CD14-positive monocyte (primary cell): ENCODE results near the gene TIAM1. TPM values are rescaled to one million over a fixed set of nuclear protein-coding genes. Genes with fewer than 3 reads are reported as not detected.

Experiments used
- DNase-seq, 3 donors: peaks; one replicate each; pipeline ENCODE4 v3.0.0-alpha.2; 2011 to 2022
- H2AFZ ChIP-seq: 2 replicates; pipeline ENCODE4 v1.6.0; 2012; ENCODE audit warnings: mild to moderate bottlenecking, low read depth, low read length, inconsistent platforms; ENCODE audit not compliant: insufficient read depth, poor library complexity, severe bottlenecking
- H3K27ac ChIP-seq, 2 donors: 1 replicate in 1 of 2; 2 replicates in 1 of 2; pipeline ENCODE4 v1.5.1; 2012 to 2013; ENCODE audit warnings: low read length in 2 of 2, control low read depth in 1 of 2, inconsistent platforms in 1 of 2, low read depth in 1 of 2, mild to moderate bottlenecking in 1 of 2
- H3K27me3 ChIP-seq, 2 donors: one replicate each; pipeline versions ENCODE4 v1.6.0 to v1.6.1; 2011 to 2013; ENCODE audit warnings: low read length in 2 of 2; ENCODE audit not compliant: control insufficient read depth in 2 of 2, insufficient read depth in 2 of 2
- H3K36me3 ChIP-seq, 2 donors: replicated peaks in 1 of 2; 1 replicate in 1 of 2; 2 replicates in 1 of 2; pipeline versions ENCODE4 v1.5.1 to v1.6.1; 2012 to 2013; ENCODE audit warnings: low read length in 2 of 2, control low read depth in 1 of 2, inconsistent platforms in 1 of 2, mild to moderate bottlenecking in 1 of 2; ENCODE audit not compliant: insufficient read depth in 2 of 2, control insufficient read depth in 1 of 2
- H3K4me1 ChIP-seq, 2 donors: 1 replicate in 1 of 2; 2 replicates in 1 of 2; pipeline versions ENCODE4 v1.5.1 to v1.6.1; 2012 to 2013; ENCODE audit warnings: low read length in 2 of 2, control low read depth in 1 of 2, inconsistent platforms in 1 of 2, mild to moderate bottlenecking in 1 of 2, moderate library complexity in 1 of 2; ENCODE audit not compliant: insufficient read depth in 2 of 2, control insufficient read depth in 1 of 2
- H3K4me2 ChIP-seq: replicated peaks from 2 replicates; pipeline ENCODE3; 2012; ENCODE audit warnings: low read length, moderate library complexity, mild to moderate bottlenecking; ENCODE audit not compliant: poor library complexity, severe bottlenecking; ENCODE audit errors: extremely low read depth
- H3K4me3 ChIP-seq, 3 experiments: fragments of 200-600 bp in 1 of 3; sonication (generic) in 1 of 3; replicated peaks in 1 of 3; 1 replicate in 2 of 3; 2 replicates in 1 of 3; pipeline ENCODE4 v1.5.1; 2011 to 2013; ENCODE audit warnings: low read length in 3 of 3, mild to moderate bottlenecking in 3 of 3, control low read depth in 2 of 3, low read depth in 2 of 3, inconsistent platforms in 1 of 3, moderate library complexity in 1 of 3
- H3K79me2 ChIP-seq: 2 replicates; pipeline ENCODE4 v1.6.0; 2012; ENCODE audit warnings: mild to moderate bottlenecking, control low read depth, inconsistent platforms, low read length, moderate library complexity; ENCODE audit not compliant: insufficient read depth
- H3K9ac ChIP-seq: 2 replicates; pipeline ENCODE4 v1.6.0; 2017; ENCODE audit warnings: low read length, mild to moderate bottlenecking; ENCODE audit not compliant: insufficient read depth, poor library complexity, severe bottlenecking
- H3K9me3 ChIP-seq, 2 donors: replicated peaks in 1 of 2; 1 replicate in 1 of 2; 2 replicates in 1 of 2; pipeline versions ENCODE4 v1.5.1 to v1.6.1; 2012 to 2013; ENCODE audit warnings: low read length in 2 of 2, control low read depth in 1 of 2; ENCODE audit not compliant: control insufficient read depth in 1 of 2, insufficient read depth in 1 of 2
- H4K20me1 ChIP-seq: 2 replicates; pipeline ENCODE4 v1.6.0; 2012; ENCODE audit warnings: mild to moderate bottlenecking, low read length, control low read depth, moderate library complexity; ENCODE audit not compliant: insufficient read depth
- H3K27ac Mint-ChIP-seq, 7 donors: one replicate each; pipeline ENCODE4 v1.8.0; 2020; ENCODE audit warnings: mild to moderate bottlenecking in 7 of 7, mixed read lengths in 7 of 7, moderate library complexity in 6 of 7, inconsistent platforms in 2 of 7
- H3K27me3 Mint-ChIP-seq, 3 donors: one replicate each; pipeline ENCODE4 v1.8.0; 2021 to 2022; ENCODE audit warnings: low read depth in 3 of 3, mild to moderate bottlenecking in 3 of 3, mixed read lengths in 3 of 3, moderate library complexity in 3 of 3, inconsistent platforms in 1 of 3
- H3K36me3 Mint-ChIP-seq, 2 donors: one replicate each; pipeline ENCODE4 v1.8.0; 2020; ENCODE audit warnings: mixed read lengths in 2 of 2, inconsistent platforms in 1 of 2, mild to moderate bottlenecking in 1 of 2
- H3K4me1 Mint-ChIP-seq: one replicate; pipeline ENCODE4 v1.8.0; 2020; ENCODE audit warnings: mild to moderate bottlenecking, mixed read lengths
- H3K4me3 Mint-ChIP-seq, 2 donors: one replicate each; pipeline ENCODE4 v1.8.0; 2020; ENCODE audit warnings: mild to moderate bottlenecking in 2 of 2, mixed read lengths in 2 of 2, moderate library complexity in 1 of 2
- H3K9me3 Mint-ChIP-seq, 7 donors: one replicate each; pipeline ENCODE4 v1.8.0; 2020 to 2022; ENCODE audit warnings: mixed read lengths in 7 of 7, mild to moderate bottlenecking in 6 of 7, moderate library complexity in 6 of 7, inconsistent platforms in 2 of 7
- WGBS: methylation state at CpG from one replicate; pipeline ENCODE4 v1.1.5; 2013; ENCODE audit warnings: missing lambda C conversion rate; ENCODE audit not compliant: insufficient coverage; 5-methylcytosine and 5-hydroxymethylcytosine counted together
- intact Hi-C, 2 donors: fragments of 100-400 bp; cut with micrococcal nuclease; formaldehyde crosslinking; loops; one replicate each; pipeline versions ENCODE4 v1.15.0 to v1.15.1; 2023
- polyA plus RNA-seq, 3 donors: library from polyadenylated mRNA; depleted of rRNA in 1 of 3; unstranded in 2 of 3; stranded (reverse) in 1 of 3; fragments of 300-500 nt in 2 of 3; fragments of >200 nt in 1 of 3; fragmentation: Illumina TruSeq in 2 of 3; gene quantifications; 1 replicate in 2 of 3; 2 replicates in 1 of 3; pipeline ENCODE4 v1.2.3, GENCODE V29; 2012 to 2021
- TF ChIP-seq, protein P1 (sequence below): fragments of 200-600 bp; IDR thresholded peaks from one replicate; pipeline ENCODE4 v1.8.0; 2022; ENCODE audit warnings: antibody characterized with exemption, mild to moderate bottlenecking

Gene TIAM1
- polyA plus RNA-seq, 3 donors, result 17.7 to 55.0 (median 45.3) TPM

DNA sequence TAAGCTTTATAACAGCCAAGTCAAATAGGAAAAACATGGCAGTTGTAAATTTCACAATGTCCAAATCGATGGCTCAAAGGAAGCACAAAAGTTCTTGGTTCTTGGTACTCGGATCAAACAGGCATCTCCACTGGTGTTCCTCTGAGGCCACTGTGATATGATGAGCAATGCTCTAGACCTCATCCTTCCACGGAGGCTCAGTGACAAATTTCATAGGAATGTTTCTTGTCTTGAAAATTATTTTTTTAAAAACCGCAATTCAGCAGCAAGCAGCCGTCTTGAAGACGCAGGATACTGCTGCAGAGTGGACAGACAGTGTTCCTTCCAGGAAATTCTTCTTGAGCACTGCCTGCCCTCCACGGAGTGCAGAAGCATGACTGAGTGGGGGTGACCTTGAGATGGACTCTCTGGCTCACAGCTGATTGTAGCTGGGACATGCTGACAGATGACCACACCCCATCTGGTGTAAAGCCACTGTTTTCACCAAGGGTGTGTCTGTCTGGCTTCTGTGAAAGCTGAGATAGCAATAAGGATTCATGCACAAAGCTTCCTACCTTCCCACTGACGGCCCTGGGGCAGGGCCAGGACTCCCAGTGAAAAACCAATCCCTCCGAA, 61.9 kb downstream of the TIAM1 start:
- Histone ChIP-seq H3K9me3 (no peaks in the 10 kb centered on the region), H3K9ac (no peak overlapping the region), H3K4me3 (no peak overlapping the region), H3K27me3 (no peaks in the 10 kb centered on the region), H3K27ac (no peak overlapping the region), H3K79me2 (no peaks in the 10 kb centered on the region), H4K20me1 (peaks cover 100% of the 10 kb centered on the region), H3K4me1 (peaks cover 6 to 7% of the 10 kb centered on the region in 2 donors), H3K4me2 (no peak overlapping the region), H2AFZ (no peak overlapping the region), H3K36me3 (no peaks in the 10 kb centered on the region)
- peaks cover 4 to 14% of the 10 kb centered on the region in 2 donors for H3K36me3 Mint-ChIP-seq
- peak overlapping the region in 1 of 7 donors; percentile 70 for H3K27ac Mint-ChIP-seq
- peaks cover 0 to 6% (median 0%) of the 10 kb centered on the region in 7 donors for H3K9me3 Mint-ChIP-seq
- H3K4me1 Mint-ChIP-seq, result peaks cover 10% of the 10 kb centered on the region
- intact Hi-C loops, result no loop called here
- WGBS, result 98% methylated on average over 8 of the region's 9 CpGs
- TF ChIP-seq, protein P1, sequence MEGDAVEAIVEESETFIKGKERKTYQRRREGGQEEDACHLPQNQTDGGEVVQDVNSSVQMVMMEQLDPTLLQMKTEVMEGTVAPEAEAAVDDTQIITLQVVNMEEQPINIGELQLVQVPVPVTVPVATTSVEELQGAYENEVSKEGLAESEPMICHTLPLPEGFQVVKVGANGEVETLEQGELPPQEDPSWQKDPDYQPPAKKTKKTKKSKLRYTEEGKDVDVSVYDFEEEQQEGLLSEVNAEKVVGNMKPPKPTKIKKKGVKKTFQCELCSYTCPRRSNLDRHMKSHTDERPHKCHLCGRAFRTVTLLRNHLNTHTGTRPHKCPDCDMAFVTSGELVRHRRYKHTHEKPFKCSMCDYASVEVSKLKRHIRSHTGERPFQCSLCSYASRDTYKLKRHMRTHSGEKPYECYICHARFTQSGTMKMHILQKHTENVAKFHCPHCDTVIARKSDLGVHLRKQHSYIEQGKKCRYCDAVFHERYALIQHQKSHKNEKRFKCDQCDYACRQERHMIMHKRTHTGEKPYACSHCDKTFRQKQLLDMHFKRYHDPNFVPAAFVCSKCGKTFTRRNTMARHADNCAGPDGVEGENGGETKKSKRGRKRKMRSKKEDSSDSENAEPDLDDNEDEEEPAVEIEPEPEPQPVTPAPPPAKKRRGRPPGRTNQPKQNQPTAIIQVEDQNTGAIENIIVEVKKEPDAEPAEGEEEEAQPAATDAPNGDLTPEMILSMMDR, result no peak
- H3K4me3 Mint-ChIP-seq, result no peak overlapping the region
- DNase-seq, result no peak
- H3K27me3 Mint-ChIP-seq, result peaks cover 0 to 5% (median 0%) of the 10 kb centered on the region in 3 donors

DNA sequence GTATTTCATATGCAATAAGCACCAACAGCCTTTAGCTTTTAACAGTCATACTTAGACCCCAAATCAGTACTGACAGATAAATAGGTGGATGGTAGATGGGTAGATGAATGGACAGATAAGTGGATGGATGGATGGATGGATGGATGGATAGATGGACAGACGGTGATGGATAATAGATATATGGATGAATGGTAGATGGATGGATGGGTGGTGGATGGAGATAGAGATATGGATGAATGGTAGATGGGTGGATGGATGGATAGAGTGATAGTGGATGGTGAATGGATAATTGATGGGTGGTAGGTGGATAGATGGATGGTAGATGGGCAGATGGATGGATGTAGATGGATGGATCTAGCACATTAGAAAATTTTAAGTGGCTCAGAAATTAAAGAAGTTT, 62.5 kb downstream of the TIAM1 start:
- Histone ChIP-seq H3K9ac (no peak overlapping the region), H4K20me1 (peaks cover 100% of the 10 kb centered on the region), H3K79me2 (no peaks in the 10 kb centered on the region), H3K4me3 (no peak overlapping the region), H3K9me3 (no peaks in the 10 kb centered on the region), H3K4me1 (peaks cover 6 to 7% of the 10 kb centered on the region in 2 donors), H3K4me2 (no peak overlapping the region), H3K27ac (no peak overlapping the region), H3K27me3 (no peaks in the 10 kb centered on the region), H2AFZ (no peak overlapping the region), H3K36me3 (no peaks in the 10 kb centered on the region)
- H3K27me3 Mint-ChIP-seq, result peaks cover 0 to 5% (median 0%) of the 10 kb centered on the region in 3 donors
- peaks cover 0 to 6% (median 0%) of the 10 kb centered on the region in 7 donors for H3K9me3 Mint-ChIP-seq
- H3K4me1 Mint-ChIP-seq, result peaks cover 10% of the 10 kb centered on the region
- DNase-seq, result no peak
- H3K27ac Mint-ChIP-seq, result no peak overlapping the region
- intact Hi-C loops, result no loop called here
- H3K4me3 Mint-ChIP-seq, result no peak overlapping the region
- peaks cover 4 to 21% of the 10 kb centered on the region in 2 donors for H3K36me3 Mint-ChIP-seq
- TF ChIP-seq, protein P1, result no peak
- 100% methylated on average over 1 of the region's 1 CpG for WGBS
